K562 (cell line): ENCODE data around the gene GAPVD1. TPM values are rescaled to one million over a fixed set of nuclear protein-coding genes. Genes with fewer than 3 reads are reported as not detected.

Source experiments
- CBFB ChIP-seq: sonication (generic); formaldehyde crosslinking; IDR thresholded peaks from 2 replicates; pipeline ENCODE4 v1.4.0; 2020; ENCODE audit warnings: mild to moderate bottlenecking, missing genetic modification reagents
- HDAC8 ChIP-seq: fragments of 450-650 bp; IDR thresholded peaks from 2 replicates; pipeline ENCODE4 v1.6.1; 2016; ENCODE audit warnings: mild to moderate bottlenecking, missing genetic modification characterization, moderate library complexity, missing compliant biosample characterization
- MEF2D ChIP-seq: conservative IDR thresholded peaks from 2 replicates; pipeline ENCODE4 v1.6.1; 2016; ENCODE audit warnings: low read depth, missing genetic modification characterization, missing compliant biosample characterization
- NR2F6 ChIP-seq: fragments of 450-650 bp; formaldehyde crosslinking; IDR thresholded peaks from 2 replicates; pipeline ENCODE4 v1.4.0; 2020; ENCODE audit warnings: mild to moderate bottlenecking
- NR4A1 ChIP-seq, 2 experiments: fragments of 250-450 bp in 1 of 2; fragments of 450-650 bp in 1 of 2; sonication (Bioruptor Pico) in 1 of 2; IDR thresholded peaks; 2 replicates each; pipeline versions ENCODE4 v1.4.0 to v1.6.1; 2016 to 2020; ENCODE audit warnings: mild to moderate bottlenecking in 2 of 2, missing compliant biosample characterization in 1 of 2, missing genetic modification characterization in 1 of 2, moderate library complexity in 1 of 2
- POLR2H ChIP-seq: IDR thresholded peaks from 2 replicates; pipeline ENCODE4 v1.6.1; 2016; ENCODE audit warnings: missing genetic modification characterization, low read depth, mild to moderate bottlenecking, control low read depth, missing compliant biosample characterization, moderate library complexity
- PPARD ChIP-seq: fragments of 250-450 bp; sonication (Bioruptor Pico); IDR thresholded peaks from 2 replicates; pipeline ENCODE4 v1.8.0; 2022; ENCODE audit warnings: inconsistent platforms, mild to moderate bottlenecking, moderate library complexity
- RB1 ChIP-seq: fragments of 450-650 bp; IDR thresholded peaks from 2 replicates; pipeline ENCODE4 v1.6.1; 2017; ENCODE audit warnings: low read depth, mild to moderate bottlenecking
- TEAD1 ChIP-seq, 2 experiments: fragments of 450-650 bp in 1 of 2; sonication (generic) in 1 of 2; formaldehyde crosslinking; IDR thresholded peaks; 2 replicates each; pipeline versions ENCODE4 v1.4.0 to v1.8.0; 2020 to 2022; ENCODE audit warnings: mild to moderate bottlenecking in 2 of 2, missing genetic modification reagents in 1 of 2
- ZNF511 ChIP-seq: sonication (generic); formaldehyde crosslinking; IDR thresholded peaks from 2 replicates; pipeline ENCODE4 v1.8.0; 2022; ENCODE audit warnings: mild to moderate bottlenecking, missing genetic modification reagents
- ZNF696 ChIP-seq: fragments of 250-450 bp; sonication (Bioruptor Pico); conservative IDR thresholded peaks from 2 replicates; pipeline ENCODE4 v1.4.0; 2020; ENCODE audit warnings: mild to moderate bottlenecking, moderate library complexity
- ZNF79 ChIP-seq: fragments of 250-450 bp; sonication (Bioruptor Pico); IDR thresholded peaks from 2 replicates; pipeline ENCODE4 v1.4.0; 2020; ENCODE audit warnings: low read depth, mild to moderate bottlenecking, moderate library complexity
- polyA plus RNA-seq, 8 experiments: library from polyadenylated mRNA; depleted of rRNA in 4 of 8; stranded (reverse) in 5 of 8; unstranded in 3 of 8; fragments of >200 nt; fragmentation: Nextera tagmentation in 2 of 8; fragmentation: Illumina TruSeq in 1 of 8; extraction: Ambion mirVana in 2 of 8; extraction: Trizol in 1 of 8; gene quantifications; 2 replicates each; pipeline versions ENCODE4 v1.2.1 to v1.2.3, GENCODE V29; 2011 to 2014; ENCODE audit warnings: inconsistent platforms in 1 of 8, missing spikeins in 1 of 8
- total RNA-seq, 7 experiments: library from RNA; depleted of rRNA in 6 of 7; stranded (reverse); fragments of >200 nt in 6 of 7; fragmentation: Illumina TruSeq in 2 of 7; extraction: Trizol in 2 of 7; gene quantifications; 2 replicates each; pipeline versions ENCODE4 v1.2.1 to v1.2.3, GENCODE V29; 2011 to 2021; ENCODE audit warnings: low replicate concordance in 1 of 7
- TF ChIP-seq, protein P1 (sequence below): fragments of 450-650 bp; IDR thresholded peaks from 2 replicates; pipeline ENCODE4 v1.6.1; 2016; ENCODE audit warnings: missing biosample characterization, missing genetic modification characterization
- TF ChIP-seq, protein P2 (sequence below): fragments of 250-450 bp; sonication (Bioruptor Pico); IDR thresholded peaks from 2 replicates; pipeline ENCODE4 v1.5.0; 2020; ENCODE audit warnings: mild to moderate bottlenecking, borderline replicate concordance
- TF ChIP-seq, protein P3 (sequence below): fragments of 250-450 bp; sonication (Bioruptor Pico); IDR thresholded peaks from 2 replicates; pipeline ENCODE4 v1.8.0; 2022; ENCODE audit warnings: moderate library complexity, mild to moderate bottlenecking, inconsistent platforms
- TF ChIP-seq, protein P4 (sequence below): fragments of 450-650 bp; formaldehyde crosslinking; IDR thresholded peaks from 2 replicates; pipeline ENCODE4 v1.4.0; 2022; ENCODE audit warnings: missing genetic modification characterization
- TF ChIP-seq, protein P5 (sequence below): fragments of 250-450 bp; sonication (Bioruptor Pico); IDR thresholded peaks from 2 replicates; pipeline ENCODE4 v1.8.0; 2022; ENCODE audit warnings: inconsistent platforms
- TF ChIP-seq, protein P6 (sequence below): sonication (generic); formaldehyde crosslinking; IDR thresholded peaks from 2 replicates; pipeline ENCODE4 v1.8.0; 2022; ENCODE audit warnings: mild to moderate bottlenecking, missing genetic modification reagents

The GAPVD1 gene
- total and polyA plus RNA-seq, 9 of the 15 experiments (the other 6 are each of a cell fraction or from before 2014, with no cell fraction given) = 9.5 to 66.1 (median 45.5) TPM

- TF ChIP-seq NR4A1 (CRISPR knock-in tag; IDR thresholded peaks at IDR 0.05) = no peak
- peak; percentile 50; the same call in 1 of the 2 replicates for TF ChIP-seq NR4A1 (tag; IDR thresholded peaks at IDR 0.05)
- TF ChIP-seq ZNF696 = no peak
- peak; percentile 77; the same call in 1 of the 2 replicates for TF ChIP-seq POLR2H
- TF ChIP-seq, protein P1, sequence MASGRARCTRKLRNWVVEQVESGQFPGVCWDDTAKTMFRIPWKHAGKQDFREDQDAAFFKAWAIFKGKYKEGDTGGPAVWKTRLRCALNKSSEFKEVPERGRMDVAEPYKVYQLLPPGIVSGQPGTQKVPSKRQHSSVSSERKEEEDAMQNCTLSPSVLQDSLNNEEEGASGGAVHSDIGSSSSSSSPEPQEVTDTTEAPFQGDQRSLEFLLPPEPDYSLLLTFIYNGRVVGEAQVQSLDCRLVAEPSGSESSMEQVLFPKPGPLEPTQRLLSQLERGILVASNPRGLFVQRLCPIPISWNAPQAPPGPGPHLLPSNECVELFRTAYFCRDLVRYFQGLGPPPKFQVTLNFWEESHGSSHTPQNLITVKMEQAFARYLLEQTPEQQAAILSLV (tag) = peak; percentile 52; the same call in 1 of the 2 replicates
- TF ChIP-seq, protein P2, sequence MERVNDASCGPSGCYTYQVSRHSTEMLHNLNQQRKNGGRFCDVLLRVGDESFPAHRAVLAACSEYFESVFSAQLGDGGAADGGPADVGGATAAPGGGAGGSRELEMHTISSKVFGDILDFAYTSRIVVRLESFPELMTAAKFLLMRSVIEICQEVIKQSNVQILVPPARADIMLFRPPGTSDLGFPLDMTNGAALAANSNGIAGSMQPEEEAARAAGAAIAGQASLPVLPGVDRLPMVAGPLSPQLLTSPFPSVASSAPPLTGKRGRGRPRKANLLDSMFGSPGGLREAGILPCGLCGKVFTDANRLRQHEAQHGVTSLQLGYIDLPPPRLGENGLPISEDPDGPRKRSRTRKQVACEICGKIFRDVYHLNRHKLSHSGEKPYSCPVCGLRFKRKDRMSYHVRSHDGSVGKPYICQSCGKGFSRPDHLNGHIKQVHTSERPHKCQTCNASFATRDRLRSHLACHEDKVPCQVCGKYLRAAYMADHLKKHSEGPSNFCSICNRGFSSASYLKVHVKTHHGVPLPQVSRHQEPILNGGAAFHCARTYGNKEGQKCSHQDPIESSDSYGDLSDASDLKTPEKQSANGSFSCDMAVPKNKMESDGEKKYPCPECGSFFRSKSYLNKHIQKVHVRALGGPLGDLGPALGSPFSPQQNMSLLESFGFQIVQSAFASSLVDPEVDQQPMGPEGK (CRISPR knock-in tag) = 0 out of 2 replicates have a peak, but pooled peaks have one; percentile 19
- TF ChIP-seq, protein P3, sequence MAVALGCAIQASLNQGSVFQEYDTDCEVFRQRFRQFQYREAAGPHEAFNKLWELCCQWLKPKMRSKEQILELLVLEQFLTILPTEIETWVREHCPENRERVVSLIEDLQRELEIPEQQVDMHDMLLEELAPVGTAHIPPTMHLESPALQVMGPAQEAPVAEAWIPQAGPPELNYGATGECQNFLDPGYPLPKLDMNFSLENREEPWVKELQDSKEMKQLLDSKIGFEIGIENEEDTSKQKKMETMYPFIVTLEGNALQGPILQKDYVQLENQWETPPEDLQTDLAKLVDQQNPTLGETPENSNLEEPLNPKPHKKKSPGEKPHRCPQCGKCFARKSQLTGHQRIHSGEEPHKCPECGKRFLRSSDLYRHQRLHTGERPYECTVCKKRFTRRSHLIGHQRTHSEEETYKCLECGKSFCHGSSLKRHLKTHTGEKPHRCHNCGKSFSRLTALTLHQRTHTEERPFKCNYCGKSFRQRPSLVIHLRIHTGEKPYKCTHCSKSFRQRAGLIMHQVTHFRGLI (CRISPR knock-in tag) = peak; percentile 52; the same call in 1 of the 2 replicates
- TF ChIP-seq ZNF79 = 0 out of 2 replicates have a peak, but pooled peaks have one; percentile 27
- TF ChIP-seq NR2F6 (CRISPR knock-in tag) = no peak
- TF ChIP-seq, protein P4, sequence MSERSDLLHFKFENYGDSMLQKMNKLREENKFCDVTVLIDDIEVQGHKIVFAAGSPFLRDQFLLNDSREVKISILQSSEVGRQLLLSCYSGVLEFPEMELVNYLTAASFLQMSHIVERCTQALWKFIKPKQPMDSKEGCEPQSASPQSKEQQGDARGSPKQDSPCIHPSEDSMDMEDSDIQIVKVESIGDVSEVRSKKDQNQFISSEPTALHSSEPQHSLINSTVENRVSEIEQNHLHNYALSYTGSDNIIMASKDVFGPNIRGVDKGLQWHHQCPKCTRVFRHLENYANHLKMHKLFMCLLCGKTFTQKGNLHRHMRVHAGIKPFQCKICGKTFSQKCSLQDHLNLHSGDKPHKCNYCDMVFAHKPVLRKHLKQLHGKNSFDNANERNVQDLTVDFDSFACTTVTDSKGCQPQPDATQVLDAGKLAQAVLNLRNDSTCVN (CRISPR knock-in tag) = no peak
- TF ChIP-seq, protein P5, sequence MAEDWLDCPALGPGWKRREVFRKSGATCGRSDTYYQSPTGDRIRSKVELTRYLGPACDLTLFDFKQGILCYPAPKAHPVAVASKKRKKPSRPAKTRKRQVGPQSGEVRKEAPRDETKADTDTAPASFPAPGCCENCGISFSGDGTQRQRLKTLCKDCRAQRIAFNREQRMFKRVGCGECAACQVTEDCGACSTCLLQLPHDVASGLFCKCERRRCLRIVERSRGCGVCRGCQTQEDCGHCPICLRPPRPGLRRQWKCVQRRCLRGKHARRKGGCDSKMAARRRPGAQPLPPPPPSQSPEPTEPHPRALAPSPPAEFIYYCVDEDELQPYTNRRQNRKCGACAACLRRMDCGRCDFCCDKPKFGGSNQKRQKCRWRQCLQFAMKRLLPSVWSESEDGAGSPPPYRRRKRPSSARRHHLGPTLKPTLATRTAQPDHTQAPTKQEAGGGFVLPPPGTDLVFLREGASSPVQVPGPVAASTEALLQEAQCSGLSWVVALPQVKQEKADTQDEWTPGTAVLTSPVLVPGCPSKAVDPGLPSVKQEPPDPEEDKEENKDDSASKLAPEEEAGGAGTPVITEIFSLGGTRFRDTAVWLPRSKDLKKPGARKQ (CRISPR knock-in tag) = peak; percentile 84; the same call in 1 of the 2 replicates
- peak; percentile 80; the same call in 1 of the 2 replicates for TF ChIP-seq HDAC8 (tag)
- TF ChIP-seq RB1 = no peak
- TF ChIP-seq MEF2D (tag) = peak; percentile 31; the same call in 1 of the 2 replicates
- no peak for TF ChIP-seq PPARD (CRISPR knock-in tag)
- TF ChIP-seq, protein P6, sequence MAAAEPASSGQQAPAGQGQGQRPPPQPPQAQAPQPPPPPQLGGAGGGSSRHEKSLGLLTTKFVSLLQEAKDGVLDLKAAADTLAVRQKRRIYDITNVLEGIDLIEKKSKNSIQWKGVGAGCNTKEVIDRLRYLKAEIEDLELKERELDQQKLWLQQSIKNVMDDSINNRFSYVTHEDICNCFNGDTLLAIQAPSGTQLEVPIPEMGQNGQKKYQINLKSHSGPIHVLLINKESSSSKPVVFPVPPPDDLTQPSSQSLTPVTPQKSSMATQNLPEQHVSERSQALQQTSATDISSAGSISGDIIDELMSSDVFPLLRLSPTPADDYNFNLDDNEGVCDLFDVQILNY (CRISPR knock-in tag) = no peak
- TF ChIP-seq ZNF511 = no peak
- 0 out of 4 replicates have a peak, but pooled peaks of 1 of the 2 experiments have one; percentile 64 for TF ChIP-seq TEAD1 (CRISPR knock-in tag; IDR thresholded peaks at IDR 0.05)
- no peak for TF ChIP-seq CBFB (CRISPR knock-in tag)
These were observed 17.8 kb upstream of the GAPVD1 start (continued) for GRCh38 chr9:125243792-125244260.
